ENCODE data around the gene JAKMIP1. TPM values are rescaled to one million over a fixed set of nuclear protein-coding genes. Genes with fewer than 3 reads are reported as not detected.

Gene JAKMIP1
- total RNA-seq, 1 experiment from 2014 or later = not detected

DNA sequence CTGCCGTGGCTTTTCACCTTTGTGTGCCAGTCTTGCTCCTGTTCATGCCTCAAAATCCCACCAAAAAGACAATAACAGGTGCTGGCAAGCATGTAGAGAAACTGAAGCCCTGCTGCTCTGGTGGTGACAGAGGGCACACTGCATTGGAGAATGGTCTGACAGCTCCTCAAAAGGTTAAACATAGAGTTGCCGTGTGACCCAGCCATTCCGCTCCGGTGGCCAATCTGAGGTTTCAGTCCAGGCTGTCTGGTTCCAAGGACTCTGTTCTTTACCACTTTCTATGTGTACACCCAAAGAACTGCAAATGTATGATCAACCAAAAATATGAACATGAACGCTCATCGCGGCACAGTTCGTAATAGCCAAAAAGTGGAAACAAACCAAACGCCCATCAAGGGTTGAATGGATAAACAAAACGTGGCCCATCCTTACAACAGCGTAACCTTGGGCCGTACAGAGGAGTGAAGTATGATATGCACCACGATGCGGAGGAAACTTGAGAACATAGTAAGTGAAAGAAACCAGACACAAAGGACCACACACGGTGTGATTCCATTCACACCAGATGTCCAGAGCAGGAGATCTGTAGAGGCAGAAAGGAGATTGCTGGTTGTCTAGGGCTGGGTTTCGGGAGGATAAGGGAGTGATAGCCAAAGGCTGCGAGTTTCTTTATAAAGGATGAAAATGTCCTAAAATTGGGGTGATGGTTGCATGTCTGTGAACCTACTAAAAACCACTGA, 35.7 kb upstream of the JAKMIP1 start:
- Mint-ChIP-seq H3K27ac (ENCODE audit: unreplicated experiment) (no peak overlapping the region), H3K4me3 (ENCODE audit: unreplicated experiment) (no peak overlapping the region), H3K4me1 (ENCODE audit: low read depth, unreplicated experiment) (no peaks in the 10 kb centered on the region), H3K27me3 (ENCODE audit: insufficient read depth, unreplicated experiment) (peaks cover 5% of the 10 kb centered on the region), H3K9me3 (ENCODE audit: unreplicated experiment) (no peaks in the 10 kb centered on the region), H3K36me3 (ENCODE audit: insufficient read depth, unreplicated experiment) (no peaks in the 10 kb centered on the region)
- Histone ChIP-seq H3K36me3 (ENCODE audit: control insufficient read depth, insufficient read depth, low read length) (no peaks in the 10 kb centered on the region), H3K4me1 (no peaks in the 10 kb centered on the region), H3K9me3 (no peaks in the 10 kb centered on the region), H3K4me3 (ENCODE audit: low read depth, low read length) (no peak overlapping the region), H3K27me3 (replicated peaks; ENCODE audit: control insufficient read depth, insufficient read depth, low read length) (no peaks in the 10 kb centered on the region)
- CTCF ChIA-PET = no interaction called here
- intact Hi-C loops (cut with micrococcal nuclease; ENCODE audit: unreplicated experiment) = no loop called here
- BruUV-seq (replicated peaks) = no TSS peak
- DNase-seq = no peak
- POLR2A ChIA-PET = no interaction called here
- TF ChIP-seq, protein P1, sequence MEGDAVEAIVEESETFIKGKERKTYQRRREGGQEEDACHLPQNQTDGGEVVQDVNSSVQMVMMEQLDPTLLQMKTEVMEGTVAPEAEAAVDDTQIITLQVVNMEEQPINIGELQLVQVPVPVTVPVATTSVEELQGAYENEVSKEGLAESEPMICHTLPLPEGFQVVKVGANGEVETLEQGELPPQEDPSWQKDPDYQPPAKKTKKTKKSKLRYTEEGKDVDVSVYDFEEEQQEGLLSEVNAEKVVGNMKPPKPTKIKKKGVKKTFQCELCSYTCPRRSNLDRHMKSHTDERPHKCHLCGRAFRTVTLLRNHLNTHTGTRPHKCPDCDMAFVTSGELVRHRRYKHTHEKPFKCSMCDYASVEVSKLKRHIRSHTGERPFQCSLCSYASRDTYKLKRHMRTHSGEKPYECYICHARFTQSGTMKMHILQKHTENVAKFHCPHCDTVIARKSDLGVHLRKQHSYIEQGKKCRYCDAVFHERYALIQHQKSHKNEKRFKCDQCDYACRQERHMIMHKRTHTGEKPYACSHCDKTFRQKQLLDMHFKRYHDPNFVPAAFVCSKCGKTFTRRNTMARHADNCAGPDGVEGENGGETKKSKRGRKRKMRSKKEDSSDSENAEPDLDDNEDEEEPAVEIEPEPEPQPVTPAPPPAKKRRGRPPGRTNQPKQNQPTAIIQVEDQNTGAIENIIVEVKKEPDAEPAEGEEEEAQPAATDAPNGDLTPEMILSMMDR (IDR thresholded peaks at IDR 0.05; ENCODE audit: insufficient read depth in 1 of 2, low read depth in 1 of 2, low read length in 1 of 2, severe bottlenecking in 1 of 2, unreplicated experiment in 1 of 2) = no peak

DNA sequence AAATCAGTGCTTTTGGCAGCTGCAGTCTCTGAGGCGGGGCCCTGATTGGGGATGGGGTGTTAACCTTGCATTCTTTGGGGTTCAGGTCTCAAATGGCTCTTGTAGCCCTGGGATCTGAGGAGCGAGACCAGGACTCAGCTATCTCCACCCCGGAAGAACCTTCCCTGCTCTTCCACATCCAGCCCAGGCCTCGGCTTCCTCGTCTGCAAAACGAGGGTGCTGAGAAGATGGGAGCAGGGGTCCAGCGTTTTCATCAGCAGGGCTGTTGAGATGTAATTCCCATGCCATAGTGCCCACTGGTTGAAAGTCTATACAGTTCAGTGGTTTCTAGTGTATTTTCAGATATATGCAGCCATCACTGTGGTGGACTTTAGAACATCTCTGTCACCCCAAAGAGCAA, 34.7 kb upstream of the JAKMIP1 start:
- no peaks in the 10 kb centered on the region for H3K36me3 Mint-ChIP-seq (ENCODE audit: insufficient read depth, unreplicated experiment)
- TF ChIP-seq, protein P1 (IDR thresholded peaks at IDR 0.05; ENCODE audit: insufficient read depth in 1 of 2, low read depth in 1 of 2, low read length in 1 of 2, severe bottlenecking in 1 of 2, unreplicated experiment in 1 of 2) = no peak
- no peaks in the 10 kb centered on the region for H3K9me3 ChIP-seq
- H3K4me1 Mint-ChIP-seq (ENCODE audit: low read depth, unreplicated experiment) = no peaks in the 10 kb centered on the region
- ChIA-PET POLR2A (no interaction called here), CTCF (no interaction called here)
- BruUV-seq (replicated peaks) = no TSS peak
- H3K4me1 ChIP-seq = no peaks in the 10 kb centered on the region
- intact Hi-C loops (cut with micrococcal nuclease; ENCODE audit: unreplicated experiment) = no loop called here
- H3K4me3 Mint-ChIP-seq (ENCODE audit: unreplicated experiment) = no peak overlapping the region
- no peaks in the 10 kb centered on the region for H3K36me3 ChIP-seq (ENCODE audit: control insufficient read depth, insufficient read depth, low read length)
- H3K27me3 Mint-ChIP-seq (ENCODE audit: insufficient read depth, unreplicated experiment) = peaks cover 5% of the 10 kb centered on the region
- H3K4me3 ChIP-seq (ENCODE audit: low read depth, low read length) = no peak overlapping the region
- no peaks in the 10 kb centered on the region for H3K9me3 Mint-ChIP-seq (ENCODE audit: unreplicated experiment)
- no peak for DNase-seq
- no peaks in the 10 kb centered on the region for H3K27me3 ChIP-seq (replicated peaks; ENCODE audit: control insufficient read depth, insufficient read depth, low read length)
- no peak overlapping the region for H3K27ac Mint-ChIP-seq (ENCODE audit: unreplicated experiment)

DNA sequence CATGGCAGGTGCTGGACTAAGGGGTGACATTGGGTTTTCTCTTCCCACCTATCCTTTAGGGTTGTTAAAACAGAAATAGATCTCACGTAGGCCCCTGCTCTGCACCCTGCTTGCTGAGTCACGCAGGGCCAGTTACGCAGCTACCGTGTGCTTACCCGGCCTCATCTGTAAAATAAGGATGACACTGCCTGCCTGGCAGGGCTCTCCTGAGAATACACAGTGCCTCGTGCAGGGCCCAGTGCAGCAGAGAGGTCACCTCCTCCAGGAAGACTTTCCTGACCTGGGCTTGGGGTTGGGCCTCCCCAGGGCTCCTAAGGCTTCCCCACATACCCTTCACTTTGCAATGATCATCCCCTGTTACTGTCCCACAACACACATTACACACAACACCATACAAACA, 33.6 kb upstream of the JAKMIP1 start:
- no peak overlapping the region for H3K4me3 ChIP-seq (ENCODE audit: low read depth, low read length)
- no peaks in the 10 kb centered on the region for H3K4me1 Mint-ChIP-seq (ENCODE audit: low read depth, unreplicated experiment)
- H3K4me1 ChIP-seq = no peaks in the 10 kb centered on the region
- H3K9me3 ChIP-seq = no peaks in the 10 kb centered on the region
- no TSS peak for BruUV-seq (replicated peaks)
- H3K27ac Mint-ChIP-seq (ENCODE audit: unreplicated experiment) = no peak overlapping the region
- TF ChIP-seq, protein P1 (IDR thresholded peaks at IDR 0.05; ENCODE audit: insufficient read depth in 1 of 2, low read depth in 1 of 2, low read length in 1 of 2, severe bottlenecking in 1 of 2, unreplicated experiment in 1 of 2) = no peak
- intact Hi-C loops (cut with micrococcal nuclease; ENCODE audit: unreplicated experiment) = no loop called here
- H3K36me3 ChIP-seq (ENCODE audit: control insufficient read depth, insufficient read depth, low read length) = no peaks in the 10 kb centered on the region
- H3K9me3 Mint-ChIP-seq (ENCODE audit: unreplicated experiment) = no peaks in the 10 kb centered on the region
- H3K27me3 Mint-ChIP-seq (ENCODE audit: insufficient read depth, unreplicated experiment) = peaks cover 5% of the 10 kb centered on the region
- no peaks in the 10 kb centered on the region for H3K36me3 Mint-ChIP-seq (ENCODE audit: insufficient read depth, unreplicated experiment)
- H3K27me3 ChIP-seq (replicated peaks; ENCODE audit: control insufficient read depth, insufficient read depth, low read length) = no peaks in the 10 kb centered on the region
- no peak for DNase-seq
- ChIA-PET CTCF (no interaction called here), POLR2A (no interaction called here)
- no peak overlapping the region for H3K4me3 Mint-ChIP-seq (ENCODE audit: unreplicated experiment)
